Stomach (tissue), 9 donors: ENCODE data around the gene UNC5A. TPM values are rescaled to one million over a fixed set of nuclear protein-coding genes. Genes with fewer than 3 reads are reported as not detected.

ENCODE experiments used
- DNase-seq, 2 donors: peaks; one replicate each; pipeline versions ENCODE4 v3.0.0 to v3.0.0-alpha.2; 2013 to 2019
- H3K27ac ChIP-seq, 5 donors: fragments of 200-600 bp in 4 of 5; sonication (generic) in 4 of 5; one replicate each; pipeline ENCODE4 v1.5.1; 2013 to 2019; ENCODE audit warnings: mild to moderate bottlenecking in 1 of 5, moderate library complexity in 1 of 5
- H3K27me3 ChIP-seq, 3 donors: fragments of 200-600 bp; sonication (generic); one replicate each; pipeline ENCODE4 v1.5.1; 2017 to 2019; ENCODE audit warnings: mixed run types in 1 of 3
- H3K36me3 ChIP-seq, 4 donors: fragments of 200-600 bp; sonication (generic); 1 replicate in 3 of 4; 2 replicates in 1 of 4; pipeline ENCODE4 v1.5.1; 2016 to 2019
- H3K4me1 ChIP-seq, 4 donors: fragments of 200-600 bp; sonication (generic); one replicate each; pipeline ENCODE4 v1.5.1; 2016 to 2019
- H3K4me3 ChIP-seq, 4 donors: fragments of 200-600 bp; sonication (generic) in 3 of 4; one replicate each; pipeline ENCODE4 v1.5.1; 2016 to 2019; ENCODE audit warnings: mild to moderate bottlenecking in 1 of 4
- H3K9me3 ChIP-seq, 4 donors: fragments of 200-600 bp; sonication (generic); one replicate each; pipeline ENCODE4 v1.5.1; 2016 to 2019
- EP300 ChIP-seq: sonication (generic); formaldehyde crosslinking; IDR thresholded peaks from one replicate; pipeline ENCODE4 v1.6.1; 2017; ENCODE audit warnings: antibody characterized with exemption
- POLR2A ChIP-seq, 4 donors: fragments of 450-650 bp; IDR thresholded peaks; one replicate each; pipeline ENCODE4 v1.6.1; 2016; ENCODE audit warnings: antibody characterized with exemption in 4 of 4, control low read depth in 2 of 4, mild to moderate bottlenecking in 1 of 4, moderate library complexity in 1 of 4
- POLR2AphosphoS5 ChIP-seq, 3 donors: sonication (generic); formaldehyde crosslinking; IDR thresholded peaks; one replicate each; pipeline ENCODE4 v1.6.1; 2016; ENCODE audit warnings: antibody characterized with exemption in 3 of 3
- WGBS, 5 donors: extraction: QIAGEN DNeasy Blood & Tissue Kit in 3 of 5; methylation state at CpG; one replicate each; pipeline versions ENCODE4 v1.1.5 to v1.1.7; 2013 to 2018; 5-methylcytosine and 5-hydroxymethylcytosine counted together
- intact Hi-C: fragments of 100-400 bp; cut with DNase I; formaldehyde crosslinking; loops from one replicate; pipeline ENCODE4 v1.15.1; 2023; ENCODE audit warnings: low total_unique reads
- polyA plus RNA-seq, 3 donors: library from polyadenylated mRNA; stranded (reverse); fragments of 200-250 nt; gene quantifications; one replicate each; pipeline ENCODE4 v1.2.3, GENCODE V29; 2013
- total RNA-seq, 5 donors: library from RNA; depleted of rRNA; stranded (reverse); fragments of >200 nt; gene quantifications; one replicate each; pipeline versions ENCODE4 v1.1.0 to v1.2.3, GENCODE V29; 2014 to 2016
- TF ChIP-seq, protein P1 (sequence below), 7 experiments: fragments of 450-650 bp in 4 of 7; fragments of 200-600 bp in 3 of 7; sonication (generic) in 3 of 7; IDR thresholded peaks; one replicate each; pipeline ENCODE4 v1.5.1; 2016 to 2019; ENCODE audit warnings: antibody characterized with exemption in 7 of 7, control low read depth in 2 of 7, mild to moderate bottlenecking in 1 of 7
- donor health status: healthy with polysubstance abuse.
- donor health status: Bipolar disorder and iron deficiency.
- donor health status: healthy.

The UNC5A gene
- total and polyA plus RNA-seq, 8 donors, result 0.08 to 0.72 (median 0.46) TPM; not detected in 4

DNA sequence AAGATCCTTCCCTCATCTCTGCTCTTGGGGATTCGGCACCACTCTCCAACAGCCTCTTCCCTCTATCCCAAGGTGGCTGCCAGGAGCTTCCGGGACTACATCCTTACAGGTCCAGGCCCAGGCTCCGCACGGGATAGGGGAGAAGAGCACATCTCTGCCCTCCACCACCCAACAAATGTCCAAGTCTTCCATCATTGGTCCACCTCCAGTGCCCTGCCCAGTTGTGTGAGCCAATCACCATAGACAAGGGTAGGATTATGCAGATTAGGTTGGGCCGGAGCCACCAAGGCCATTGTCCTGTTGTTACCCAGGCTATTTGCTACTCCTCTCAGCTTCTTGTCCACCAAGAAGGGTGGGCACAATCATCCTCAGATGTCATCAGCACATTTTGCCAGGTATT is 9.1 kb downstream of the UNC5A start:
- intact Hi-C loops, result no loop called here
- 78 to 89% (median 84%) methylated on average over 5 of the region's 5 CpGs for WGBS, 5 donors
- DNase-seq, result no peak

DNA sequence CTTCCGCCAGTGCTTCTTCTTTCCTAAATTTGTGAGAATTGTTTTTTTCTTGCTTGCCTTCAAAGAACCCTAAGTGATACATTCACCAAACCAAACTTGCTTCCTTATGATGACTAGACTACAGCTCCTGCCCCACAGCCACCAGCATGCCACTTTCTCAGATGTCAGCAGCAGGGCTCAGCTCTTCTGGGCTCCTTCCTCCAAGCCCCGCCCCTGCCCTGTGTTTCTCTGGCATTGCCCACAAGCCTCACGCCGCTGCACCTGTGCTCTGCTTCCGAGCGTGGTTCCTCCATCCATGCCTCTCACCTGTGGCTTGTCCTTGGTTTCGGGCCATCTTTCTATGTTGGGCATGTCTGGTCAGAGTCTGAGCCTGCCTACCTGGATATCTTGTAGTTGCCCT is 10.6 kb downstream of the UNC5A start:
- intact Hi-C loops, result no loop called here
- no peak for DNase-seq
- TF ChIP-seq, protein P1, sequence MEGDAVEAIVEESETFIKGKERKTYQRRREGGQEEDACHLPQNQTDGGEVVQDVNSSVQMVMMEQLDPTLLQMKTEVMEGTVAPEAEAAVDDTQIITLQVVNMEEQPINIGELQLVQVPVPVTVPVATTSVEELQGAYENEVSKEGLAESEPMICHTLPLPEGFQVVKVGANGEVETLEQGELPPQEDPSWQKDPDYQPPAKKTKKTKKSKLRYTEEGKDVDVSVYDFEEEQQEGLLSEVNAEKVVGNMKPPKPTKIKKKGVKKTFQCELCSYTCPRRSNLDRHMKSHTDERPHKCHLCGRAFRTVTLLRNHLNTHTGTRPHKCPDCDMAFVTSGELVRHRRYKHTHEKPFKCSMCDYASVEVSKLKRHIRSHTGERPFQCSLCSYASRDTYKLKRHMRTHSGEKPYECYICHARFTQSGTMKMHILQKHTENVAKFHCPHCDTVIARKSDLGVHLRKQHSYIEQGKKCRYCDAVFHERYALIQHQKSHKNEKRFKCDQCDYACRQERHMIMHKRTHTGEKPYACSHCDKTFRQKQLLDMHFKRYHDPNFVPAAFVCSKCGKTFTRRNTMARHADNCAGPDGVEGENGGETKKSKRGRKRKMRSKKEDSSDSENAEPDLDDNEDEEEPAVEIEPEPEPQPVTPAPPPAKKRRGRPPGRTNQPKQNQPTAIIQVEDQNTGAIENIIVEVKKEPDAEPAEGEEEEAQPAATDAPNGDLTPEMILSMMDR (IDR thresholded peaks at IDR 0.05), result no peak
- TF ChIP-seq EP300 (no peak), POLR2A (IDR thresholded peaks at IDR 0.05) (no peak), POLR2AphosphoS5 (IDR thresholded peaks at IDR 0.05) (no peak)
- peaks cover 10 to 17% (median 15%) of the 10 kb centered on the region in 4 donors for H3K4me1 ChIP-seq
- peaks cover 19 to 87% (median 43%) of the 10 kb centered on the region in 3 donors for H3K27me3 ChIP-seq
- H3K27ac ChIP-seq, result no peak overlapping the region
- peaks cover 0 to 5% (median 0%) of the 10 kb centered on the region in 4 donors for H3K9me3 ChIP-seq
- no peaks in the 10 kb centered on the region for H3K36me3 ChIP-seq
- H3K4me3 ChIP-seq, result no peak overlapping the region
- WGBS, 5 donors, result 76 to 85% (median 80%) methylated on average over 7 of the region's 7 CpGs

More for the DNA sequence above, 9.1 kb downstream of the UNC5A start:
- Histone ChIP-seq H3K9me3 (peaks cover 0 to 5% (median 0%) of the 10 kb centered on the region in 4 donors), H3K27ac (no peak overlapping the region), H3K4me1 (peaks cover 10 to 17% (median 15%) of the 10 kb centered on the region in 4 donors), H3K36me3 (no peaks in the 10 kb centered on the region), H3K4me3 (no peak overlapping the region), H3K27me3 (peaks cover 19 to 100% (median 54%) of the 10 kb centered on the region in 3 donors)
- TF ChIP-seq, protein P1 (IDR thresholded peaks at IDR 0.05), result no peak

DNA sequence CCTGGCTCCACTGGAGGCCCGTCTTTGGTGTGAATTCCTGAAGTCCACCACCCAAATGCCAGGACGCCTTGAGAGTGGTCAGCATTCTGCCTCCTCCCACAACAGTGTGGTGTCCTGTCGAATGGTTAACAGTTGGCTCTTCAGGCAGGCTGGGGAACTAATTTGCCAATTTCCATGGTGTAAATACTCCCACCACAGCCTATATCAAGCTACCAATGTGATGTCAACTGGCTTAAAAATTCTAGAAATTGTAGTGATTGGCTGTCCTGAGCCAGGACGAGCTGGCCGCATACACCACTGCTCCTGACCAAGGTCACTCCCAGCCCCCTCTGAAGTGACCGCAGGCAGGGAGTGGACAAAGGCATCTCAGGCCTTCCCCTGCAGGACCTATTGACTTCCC is 11.1 kb downstream of the UNC5A start:
- TF ChIP-seq POLR2A (IDR thresholded peaks at IDR 0.05), result no peak
- TF ChIP-seq POLR2AphosphoS5 (IDR thresholded peaks at IDR 0.05), result no peak
- TF ChIP-seq, protein P1 (IDR thresholded peaks at IDR 0.05), result no peak
- TF ChIP-seq EP300, result no peak
- intact Hi-C loops, result no loop called here
- Histone ChIP-seq H3K9me3 (peaks cover 0 to 5% (median 0%) of the 10 kb centered on the region in 4 donors), H3K4me1 (peaks cover 10 to 17% (median 15%) of the 10 kb centered on the region in 4 donors), H3K36me3 (no peaks in the 10 kb centered on the region), H3K27ac (no peak overlapping the region), H3K27me3 (peaks cover 19 to 82% (median 38%) of the 10 kb centered on the region in 3 donors), H3K4me3 (no peak overlapping the region)
- no peak for DNase-seq
- 82 to 90% (median 89%) methylated on average over 6 of the region's 6 CpGs for WGBS, 5 donors

DNA sequence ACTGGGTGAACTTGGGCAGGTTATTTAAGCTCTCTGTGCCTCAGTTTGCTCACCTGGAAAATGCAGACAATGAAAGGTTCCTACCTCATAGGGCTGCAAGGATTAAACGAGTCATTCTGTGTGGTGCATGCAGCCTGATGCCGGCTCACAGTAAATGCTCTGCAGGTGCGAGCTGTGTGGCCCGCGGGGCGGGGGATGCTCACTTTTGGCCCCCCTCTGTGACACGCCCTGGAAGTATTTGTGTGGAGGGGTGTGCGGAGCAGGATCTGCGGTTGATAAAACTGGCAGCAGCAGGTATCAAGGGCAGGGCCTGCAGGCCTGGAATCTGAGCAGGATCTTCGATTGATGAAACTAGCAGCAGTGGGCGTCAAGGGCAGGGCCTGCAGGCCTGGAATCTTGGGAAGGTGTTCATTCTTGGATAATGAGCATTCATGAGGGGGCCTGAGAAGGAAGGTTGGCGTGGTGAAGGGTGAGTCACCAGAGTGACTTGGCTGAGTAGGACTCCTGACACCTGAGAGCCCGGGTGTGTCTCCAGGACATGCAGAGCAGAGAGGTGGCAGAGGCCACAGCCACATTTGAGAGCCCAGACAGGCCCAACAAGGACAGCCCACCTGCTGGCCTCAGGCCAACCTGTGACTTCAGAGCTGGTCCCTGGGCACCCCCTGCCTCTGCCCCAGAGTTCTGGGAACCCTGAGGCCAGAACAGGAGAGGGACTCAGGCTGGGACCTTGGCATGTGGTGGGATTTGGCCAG is 11.9 kb downstream of the UNC5A start:
- peaks cover 0 to 5% (median 0%) of the 10 kb centered on the region in 4 donors for H3K9me3 ChIP-seq
- no peaks in the 10 kb centered on the region for H3K36me3 ChIP-seq
- no peak for TF ChIP-seq EP300
- no peak for TF ChIP-seq POLR2AphosphoS5 (IDR thresholded peaks at IDR 0.05)
- TF ChIP-seq, protein P1 (IDR thresholded peaks at IDR 0.05), result no peak
- TF ChIP-seq POLR2A (IDR thresholded peaks at IDR 0.05), result no peak
- peaks cover 10 to 15% (median 12%) of the 10 kb centered on the region in 4 donors for H3K4me1 ChIP-seq
- no peak for DNase-seq
- no peak overlapping the region for H3K27ac ChIP-seq
- 48 to 66% (median 51%) methylated on average over 11 to 13 of the region's 13 CpGs for WGBS, 5 donors
- intact Hi-C loops, result no loop called here
- no peak overlapping the region for H3K4me3 ChIP-seq
- H3K27me3 ChIP-seq, result peaks cover 11 to 74% (median 30%) of the 10 kb centered on the region in 3 donors
